HG03039 (cell line): Measurements from ENCODE around the gene CLK2.

Experiments
- ATAC-seq: cut with Tn5 transposase; IDR thresholded peaks from one replicate; pipeline ENCODE4 v1.9.1; 2021; ENCODE audit warnings: mild to moderate bottlenecking, moderate library complexity; ENCODE audit not compliant: unreplicated experiment

CLK2 gene

DNA sequence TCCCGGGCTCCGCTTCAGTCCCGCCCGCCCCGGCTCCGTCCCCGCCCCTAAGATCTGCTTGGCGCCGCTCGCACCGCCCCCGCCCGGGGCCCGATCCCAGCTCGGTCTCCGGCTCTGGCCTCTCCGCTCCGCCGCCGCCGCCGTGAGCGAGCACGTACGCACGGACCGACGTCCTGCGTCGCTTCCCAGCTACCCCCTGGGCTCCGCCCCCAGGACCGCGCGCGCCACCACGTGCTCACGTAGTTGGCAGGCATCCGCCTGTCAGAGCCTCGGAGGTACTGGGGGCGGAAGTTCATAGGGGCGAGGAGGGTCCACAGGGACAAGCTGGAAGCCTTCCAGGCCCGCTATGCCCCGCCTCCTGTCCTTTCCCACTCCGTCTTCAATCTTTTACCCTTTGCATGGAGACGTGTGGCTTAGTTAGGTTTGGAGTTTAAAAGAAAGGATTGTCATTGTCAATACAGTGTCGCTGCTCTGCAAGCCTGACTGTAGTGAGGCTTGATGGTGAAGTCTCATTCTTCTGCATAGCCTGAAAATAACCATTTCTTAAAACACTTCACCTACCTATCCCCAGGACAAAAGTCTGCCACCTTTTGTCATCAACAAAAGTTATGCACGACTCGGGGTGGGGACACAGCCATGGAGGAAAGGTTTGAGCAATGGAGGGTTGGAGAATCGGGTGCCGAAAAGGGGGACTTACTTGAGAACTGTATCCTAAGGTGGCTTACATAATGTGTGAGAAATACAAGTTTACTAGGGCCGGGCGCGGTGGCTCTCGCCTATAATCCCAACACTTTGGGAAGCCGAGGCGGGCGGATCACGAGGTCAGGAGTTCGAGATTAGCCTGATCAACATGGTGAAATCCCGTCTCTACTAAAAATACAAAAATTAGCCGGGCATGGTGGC is at the start of gene CLK2:
CLK2 (minus strand) TSS at position 162 of the 903 bp plus-strand sequence. CDS start 2,527 bp downstream, outside the sequence.
- peak; percentile 69 for ATAC-seq

DNA sequence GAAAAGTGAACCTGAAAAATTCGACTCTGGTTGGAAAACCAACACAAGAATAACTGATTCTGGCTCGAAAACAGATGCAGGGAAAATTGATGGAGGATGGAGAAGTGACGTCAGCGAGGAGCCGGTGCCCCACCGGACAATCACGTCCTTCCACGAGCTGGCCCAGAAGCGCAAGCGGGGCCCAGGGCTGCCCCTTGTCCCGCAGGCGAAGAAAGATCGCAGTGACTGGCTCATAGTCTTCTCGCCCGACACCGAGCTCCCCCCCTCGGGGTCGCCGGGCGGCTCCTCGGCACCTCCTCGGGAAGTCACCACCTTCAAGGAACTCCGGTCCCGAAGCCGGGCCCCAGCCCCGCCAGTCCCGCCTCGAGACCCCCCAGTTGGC is 49.3 kb upstream of the CLK2 start:
- no peak for ATAC-seq

DNA sequence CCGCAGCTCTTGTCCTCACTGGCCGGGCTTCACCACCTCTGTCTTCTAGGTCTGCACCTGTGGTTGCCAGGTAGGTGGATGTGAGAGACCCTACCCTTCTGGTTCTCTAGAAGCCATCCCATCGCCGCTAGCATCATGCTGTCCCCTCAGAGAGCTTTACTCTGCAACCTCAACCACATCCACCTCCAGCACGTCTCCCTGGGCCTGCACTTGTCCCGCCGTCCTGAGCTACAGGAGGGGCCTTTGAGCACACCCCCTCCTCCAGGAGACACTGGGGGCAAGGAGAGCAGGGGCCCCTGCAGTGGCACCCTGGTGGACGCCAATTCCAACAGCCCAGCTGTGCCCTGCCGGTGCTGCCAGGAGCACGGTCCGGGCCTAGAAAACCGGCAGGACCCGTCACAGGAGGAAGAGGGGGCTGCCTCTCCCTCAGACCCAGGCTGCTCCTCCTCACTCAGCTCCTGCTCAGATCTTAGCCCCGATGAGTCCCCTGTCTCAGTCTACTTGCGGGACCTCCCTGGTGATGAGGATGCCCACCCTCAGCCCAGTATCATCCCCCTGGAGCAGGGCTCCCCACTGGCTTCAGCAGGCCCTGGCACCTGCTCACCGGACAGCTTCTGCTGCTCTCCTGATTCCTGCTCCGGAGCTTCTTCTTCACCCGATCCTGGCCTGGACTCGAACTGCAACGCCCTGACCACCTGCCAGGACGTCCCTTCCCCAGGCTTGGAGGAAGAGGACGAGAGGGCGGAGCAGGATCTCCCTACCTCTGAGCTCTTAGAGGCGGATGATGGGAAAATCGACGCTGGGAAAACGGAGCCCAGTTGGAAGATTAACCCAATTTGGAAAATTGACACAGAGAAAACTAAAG is 48.6 kb upstream of the CLK2 start:
- no peak for ATAC-seq

DNA sequence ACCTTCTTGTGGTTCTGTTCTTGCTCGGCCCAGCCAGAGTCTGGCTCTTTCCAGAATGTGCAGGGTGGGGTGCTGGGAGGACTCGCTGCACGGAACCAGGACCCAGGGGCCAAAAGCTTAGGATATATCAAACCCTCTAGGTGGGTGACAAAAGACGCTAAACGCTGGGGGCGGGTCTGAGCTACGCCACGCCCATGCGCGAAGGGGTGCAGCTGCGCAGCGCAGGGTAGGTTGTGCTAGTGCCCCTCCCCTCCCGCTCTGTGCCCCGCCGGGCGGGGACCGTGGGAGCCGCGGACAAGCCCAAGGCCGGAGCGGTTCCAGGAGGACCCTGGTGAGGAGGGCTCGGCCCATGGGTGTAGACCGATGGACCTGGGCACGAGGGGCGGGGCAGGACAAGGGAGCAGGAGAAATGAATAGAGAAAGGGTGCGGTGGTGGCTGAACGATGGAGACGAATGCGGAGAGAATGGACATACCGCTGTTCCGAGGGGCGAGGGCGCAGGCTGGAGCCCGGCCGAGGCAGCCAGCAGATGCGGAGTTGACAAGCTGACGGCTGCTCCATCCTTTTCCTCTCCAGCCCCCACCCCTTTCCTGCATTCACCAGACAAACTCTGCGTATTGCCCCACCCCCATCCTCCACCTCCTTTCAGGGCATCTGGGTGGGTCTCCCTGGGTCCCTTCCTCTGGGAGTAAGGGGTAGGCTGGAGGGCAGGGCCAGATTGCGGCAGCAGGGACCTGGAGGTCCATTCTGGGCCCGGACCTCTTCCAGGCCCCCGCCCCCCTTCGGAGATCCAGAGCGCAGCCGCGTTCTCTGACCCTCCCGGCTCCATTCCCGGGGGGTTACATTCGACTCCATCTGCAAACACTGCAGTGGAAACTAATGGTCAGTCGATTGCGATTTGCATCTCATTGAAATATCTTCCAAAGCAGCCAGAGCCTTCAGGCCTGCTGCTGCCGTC is 47.6 kb upstream of the CLK2 start, which contains the start of gene RUSC1:
RUSC1 (plus strand) TSS at position 234 of the 957 bp plus-strand sequence. CDS start 880 bp downstream, outside the sequence.
- no peak for ATAC-seq

DNA sequence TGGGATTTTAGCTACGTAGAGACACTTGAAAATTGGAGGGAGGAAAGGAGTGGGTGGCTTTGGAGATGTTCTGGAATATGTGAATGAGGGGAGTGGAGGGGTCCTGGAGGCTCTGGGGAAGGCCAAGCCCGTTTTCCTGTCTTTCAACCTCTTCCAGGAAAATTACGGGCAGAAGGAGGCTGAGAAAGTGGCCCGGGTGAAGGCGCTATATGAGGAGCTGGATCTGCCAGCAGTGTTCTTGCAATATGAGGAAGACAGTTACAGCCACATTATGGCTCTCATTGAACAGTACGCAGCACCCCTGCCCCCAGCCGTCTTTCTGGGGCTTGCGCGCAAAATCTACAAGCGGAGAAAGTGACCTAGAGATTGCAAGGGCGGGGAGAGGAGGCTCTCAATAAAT is 46.9 kb upstream of the CLK2 start:
- no peak for ATAC-seq

DNA sequence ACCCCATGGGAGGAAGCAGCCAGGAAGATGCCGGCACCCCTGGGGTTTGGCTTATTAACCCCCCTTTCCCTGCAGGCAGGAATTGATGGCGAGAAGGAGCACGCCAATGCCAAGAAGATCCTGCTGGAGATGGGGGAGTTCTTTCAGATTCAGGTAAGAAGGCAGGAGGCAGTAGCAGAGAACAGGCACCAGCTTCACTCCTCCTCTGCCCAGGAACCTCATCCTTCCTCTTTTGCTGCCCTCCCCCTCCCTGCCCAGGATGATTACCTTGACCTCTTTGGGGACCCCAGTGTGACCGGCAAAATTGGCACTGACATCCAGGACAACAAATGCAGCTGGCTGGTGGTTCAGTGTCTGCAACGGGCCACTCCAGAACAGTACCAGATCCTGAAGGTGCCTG is 46.2 kb upstream of the CLK2 start:
- ATAC-seq: no peak

DNA sequence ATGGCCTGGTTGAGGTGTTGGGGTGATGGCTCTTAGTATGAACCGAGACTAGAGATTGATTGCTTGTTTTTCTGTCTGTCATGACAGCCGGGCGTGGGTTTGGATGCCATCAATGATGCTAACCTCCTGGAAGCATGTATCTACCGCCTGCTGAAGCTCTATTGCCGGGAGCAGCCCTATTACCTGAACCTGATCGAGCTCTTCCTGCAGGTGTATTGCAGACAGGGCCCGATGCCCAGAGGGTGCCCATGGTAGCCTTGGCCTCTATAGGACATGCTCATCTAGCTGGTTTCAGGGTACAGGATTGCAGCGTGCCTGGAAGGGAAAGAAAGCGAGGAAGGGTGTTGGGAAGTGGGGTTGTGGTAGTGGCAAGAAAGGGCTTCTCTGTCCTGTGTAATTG is 44.8 kb upstream of the CLK2 start:
- ATAC-seq: no peak

DNA sequence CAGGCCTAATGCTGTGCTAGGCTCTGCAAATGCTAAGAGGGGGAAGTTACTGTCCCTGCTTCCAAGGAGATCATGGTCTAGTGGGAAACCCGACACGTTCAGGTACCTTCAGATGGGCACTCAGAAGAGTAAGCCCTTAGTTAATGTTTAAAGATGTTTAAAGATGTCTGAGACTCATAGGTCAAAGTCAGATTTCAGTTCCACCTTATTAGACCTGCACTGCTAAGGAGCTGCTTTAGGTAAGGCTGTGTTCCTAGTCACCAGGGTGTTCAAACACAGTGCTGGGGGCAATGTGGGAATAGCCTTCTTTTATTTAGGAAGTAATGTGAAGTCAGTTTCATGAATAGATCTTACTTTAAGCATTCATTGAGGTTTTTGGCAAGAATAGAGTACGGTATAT is 43.6 kb upstream of the CLK2 start:
- ATAC-seq: no peak

DNA sequence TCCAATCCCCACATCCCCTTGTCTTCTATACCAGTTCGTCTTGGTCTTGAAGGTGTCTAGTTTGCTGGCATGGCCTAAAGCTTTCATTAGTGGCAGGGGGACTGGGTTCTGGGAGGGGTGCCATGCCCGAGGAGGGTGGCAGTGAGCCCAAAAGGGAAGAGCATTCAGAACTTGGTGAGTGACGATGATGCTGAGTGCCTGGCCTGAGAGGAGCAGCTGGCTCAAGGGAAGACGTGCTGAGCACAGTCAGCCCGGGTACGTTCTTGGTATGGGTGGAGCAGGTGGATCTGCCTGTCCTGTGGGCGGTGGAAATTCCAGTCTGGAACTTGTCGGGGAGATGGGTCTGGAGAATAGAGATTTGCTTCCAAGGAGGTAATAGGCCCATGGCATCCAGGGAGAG is 40.0 kb upstream of the CLK2 start:
- ATAC-seq: no peak

DNA sequence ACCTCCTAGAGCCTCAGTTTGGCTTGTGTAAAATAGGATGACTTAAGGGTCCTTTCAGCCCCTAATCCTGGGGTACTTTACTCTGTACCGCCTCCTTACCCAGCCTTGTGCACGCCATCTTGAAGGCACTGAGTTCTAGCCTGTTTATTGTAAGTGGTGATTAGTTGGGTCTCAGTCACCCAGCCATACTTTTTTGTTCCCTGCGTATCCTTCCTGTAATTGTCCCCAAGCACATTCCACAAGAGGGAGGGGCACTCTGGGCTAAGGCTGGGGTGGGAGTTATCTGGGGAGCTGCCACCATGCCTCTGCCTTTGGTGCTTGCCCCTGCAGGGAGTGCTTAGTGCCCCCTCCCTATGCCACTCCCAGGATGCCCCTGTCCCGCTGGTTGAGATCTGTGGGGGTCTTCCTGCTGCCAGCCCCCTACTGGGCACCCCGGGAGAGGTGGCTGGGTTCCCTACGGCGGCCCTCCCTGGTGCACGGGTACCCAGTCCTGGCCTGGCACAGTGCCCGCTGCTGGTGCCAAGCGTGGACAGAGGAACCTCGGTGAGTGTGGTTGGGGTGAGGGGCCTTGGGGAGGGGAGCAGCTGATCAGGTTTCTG is 36.2 kb upstream of the CLK2 start:
- no peak for ATAC-seq

DNA sequence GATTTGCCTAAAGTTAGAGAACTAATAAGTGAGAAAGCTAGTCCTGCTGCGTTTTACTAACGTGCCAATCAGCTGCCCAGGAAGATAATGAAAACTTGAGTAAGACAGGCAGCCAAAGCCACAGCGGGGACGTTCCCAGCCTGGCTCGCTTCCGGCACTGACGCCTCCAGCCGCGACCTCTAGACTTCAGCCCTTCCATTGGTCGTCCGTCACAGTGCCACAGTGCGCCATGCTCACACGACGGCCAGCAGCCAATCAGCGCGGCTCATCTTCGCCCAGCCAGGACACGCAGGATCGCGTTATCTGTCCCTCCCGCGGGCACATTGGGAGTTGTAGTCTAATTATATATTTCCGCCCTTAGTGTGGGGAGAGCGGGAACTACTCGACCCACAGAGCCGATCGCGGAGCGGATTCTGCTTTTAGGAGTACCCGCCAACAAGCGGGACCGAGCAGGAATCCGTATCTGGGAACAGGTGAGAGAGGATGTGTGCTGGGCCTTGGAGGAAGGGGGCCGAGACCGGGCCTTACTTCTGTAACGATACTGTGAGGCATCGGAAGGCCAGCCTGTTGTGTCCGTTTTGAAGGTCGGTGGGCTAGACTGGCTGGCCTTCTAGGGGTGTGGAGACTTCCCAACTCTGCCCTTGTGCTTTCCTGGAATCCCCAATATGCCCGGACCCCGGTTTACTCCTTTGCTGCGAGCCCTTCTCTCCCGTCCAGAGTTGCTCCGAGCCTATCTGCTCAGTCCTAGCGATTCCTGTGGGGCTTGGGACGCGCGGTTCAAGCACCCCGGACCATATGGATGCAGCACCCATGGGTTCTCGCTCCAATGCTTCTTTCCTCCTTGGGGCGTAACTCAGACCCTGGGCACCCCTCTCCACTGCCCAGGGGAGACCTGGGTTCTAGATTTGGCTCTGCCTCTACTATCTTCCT is 35.5 kb upstream of the CLK2 start, which contains the start of gene FDPS:
FDPS (plus strand) TSS at position 374 of the 930 bp plus-strand sequence. CDS start 924 bp downstream, outside the sequence.
- ATAC-seq: peak; percentile 92

DNA sequence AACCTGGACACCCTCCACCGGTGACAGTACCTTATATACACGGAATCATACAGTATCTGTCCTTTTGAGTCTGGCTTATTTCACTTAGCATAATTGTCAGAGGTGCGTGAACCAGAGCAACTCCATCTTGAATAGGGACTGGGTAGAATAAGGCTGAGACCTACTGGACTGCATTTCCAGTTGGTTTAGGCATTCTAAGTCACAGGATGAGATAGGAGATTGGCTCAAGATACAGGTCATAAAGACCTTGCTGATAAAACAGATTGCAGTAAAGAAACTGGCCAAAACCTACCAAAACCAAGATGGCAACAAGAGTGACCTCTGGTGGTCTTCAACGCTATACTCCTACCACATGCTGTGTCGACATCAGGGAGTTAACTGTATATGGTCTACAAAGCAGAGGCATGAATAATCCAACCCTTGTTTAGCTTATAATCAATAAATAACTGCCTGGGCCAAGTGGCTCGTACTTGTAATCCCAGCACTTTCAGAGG is 34.0 kb upstream of the CLK2 start:
- no peak for ATAC-seq

DNA sequence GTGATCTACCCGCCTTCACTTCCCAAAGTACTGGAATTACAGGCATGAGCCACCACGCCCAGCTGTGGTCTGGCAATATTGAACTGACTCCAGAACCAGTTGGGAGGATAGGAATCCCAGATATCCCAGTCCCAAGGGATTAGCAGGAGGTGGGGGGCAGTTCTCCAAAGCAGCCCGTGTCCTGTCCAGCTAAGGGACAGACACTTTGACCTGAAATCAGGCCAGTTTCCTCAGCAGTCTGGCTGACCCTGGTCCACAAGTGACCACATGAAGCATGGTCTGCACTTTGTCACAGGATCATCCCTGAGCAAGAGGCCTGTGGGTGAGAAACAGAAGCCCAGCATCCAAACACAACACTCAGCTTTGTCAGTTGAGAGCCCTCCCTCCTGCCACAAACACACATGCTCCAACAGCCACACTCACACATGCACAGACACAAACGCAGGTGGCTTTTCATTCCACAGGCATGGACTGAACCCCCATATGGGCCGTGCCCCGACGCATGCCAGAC is 32.6 kb upstream of the CLK2 start:
- no peak for ATAC-seq

DNA sequence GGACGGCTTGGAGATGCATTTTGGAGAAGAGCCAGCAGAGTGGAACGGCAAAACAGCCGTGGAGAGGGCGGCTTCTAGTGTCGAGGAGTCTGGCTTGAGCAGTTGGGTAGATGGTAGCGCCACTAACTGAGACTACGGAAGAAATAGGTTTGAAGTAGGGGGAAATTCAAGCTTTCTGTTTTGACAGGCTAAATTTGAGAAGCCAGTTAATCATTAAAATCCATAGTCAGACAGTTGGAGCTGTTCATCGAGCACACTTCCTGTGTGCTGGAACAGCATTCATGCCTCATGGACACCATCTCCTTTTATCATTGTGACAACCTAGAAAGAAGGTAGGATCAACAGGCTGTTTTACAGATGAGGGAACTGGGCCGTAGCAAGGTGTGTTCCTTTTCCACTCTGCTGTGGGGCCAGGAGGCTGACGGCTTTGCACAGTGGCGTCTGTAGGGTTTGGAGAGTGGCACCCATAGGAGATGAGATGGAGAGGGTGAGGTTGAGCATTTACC is 31.3 kb upstream of the CLK2 start:
- ATAC-seq: no peak

DNA sequence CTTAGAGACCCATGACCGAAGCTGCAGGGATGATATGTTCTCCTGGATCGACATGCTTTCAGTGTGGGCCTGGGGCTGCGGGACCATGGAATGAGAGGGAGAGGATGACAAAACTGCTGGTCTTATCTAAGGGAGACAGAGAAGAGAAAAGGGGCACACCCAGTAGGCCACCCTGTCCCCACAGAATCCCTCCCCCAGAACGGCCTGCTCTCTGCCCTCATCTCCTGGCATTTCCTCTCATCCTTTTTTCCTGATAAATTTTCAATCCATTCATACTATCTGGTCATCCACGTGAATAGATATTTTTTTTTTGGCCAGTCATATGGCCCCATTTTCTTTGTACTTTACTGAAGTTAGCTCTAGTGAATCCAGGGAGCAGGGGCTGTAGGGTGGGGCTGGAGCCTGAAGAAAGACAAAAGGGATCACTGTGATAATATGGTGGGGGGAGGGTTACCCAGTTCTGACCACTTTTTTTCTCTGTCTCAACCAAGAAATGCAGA is 28.1 kb upstream of the CLK2 start, which contains the start of gene PKLR:
PKLR (minus strand) TSS at position 97 of the 500 bp plus-strand sequence; CDS start at position 54, 43 bp downstream.
- no peak for ATAC-seq

DNA sequence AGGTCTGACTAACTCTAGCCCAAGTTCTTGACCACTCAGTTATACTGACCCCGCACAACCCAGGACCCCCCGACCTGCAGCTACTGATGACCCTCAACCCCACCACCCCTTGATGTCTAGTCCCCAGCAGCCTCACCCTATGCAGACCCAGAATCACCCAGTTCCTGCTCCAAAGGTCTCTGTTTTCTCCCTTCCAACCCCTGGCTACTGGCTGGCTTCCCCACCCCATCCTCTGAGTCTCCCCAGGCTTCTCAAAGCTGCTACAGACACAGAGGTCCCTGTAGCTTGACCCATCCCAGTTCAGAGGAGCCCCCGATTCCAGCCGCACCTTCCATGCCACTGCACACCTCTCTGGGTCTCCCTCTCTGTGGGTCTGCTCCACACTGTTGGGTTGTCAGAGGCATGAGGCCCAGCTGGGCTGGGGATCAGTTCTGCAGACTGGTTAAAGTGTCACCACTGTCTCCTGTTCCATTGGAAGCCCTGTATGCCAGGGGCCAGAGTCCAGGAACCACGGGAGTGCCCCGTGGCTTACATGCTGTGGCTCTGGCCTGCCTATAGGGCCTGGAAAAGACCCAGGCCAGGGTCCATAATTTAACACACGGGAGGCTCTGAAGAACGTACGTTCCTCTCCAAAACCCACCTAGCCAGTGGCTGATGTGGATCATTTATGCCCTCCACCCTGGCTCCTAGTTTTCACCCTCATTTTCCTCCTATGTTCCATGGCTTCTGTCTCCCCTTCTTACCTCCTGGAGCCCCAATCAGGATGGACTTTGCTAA is 27.4 kb upstream of the CLK2 start:
- no peak for ATAC-seq

DNA sequence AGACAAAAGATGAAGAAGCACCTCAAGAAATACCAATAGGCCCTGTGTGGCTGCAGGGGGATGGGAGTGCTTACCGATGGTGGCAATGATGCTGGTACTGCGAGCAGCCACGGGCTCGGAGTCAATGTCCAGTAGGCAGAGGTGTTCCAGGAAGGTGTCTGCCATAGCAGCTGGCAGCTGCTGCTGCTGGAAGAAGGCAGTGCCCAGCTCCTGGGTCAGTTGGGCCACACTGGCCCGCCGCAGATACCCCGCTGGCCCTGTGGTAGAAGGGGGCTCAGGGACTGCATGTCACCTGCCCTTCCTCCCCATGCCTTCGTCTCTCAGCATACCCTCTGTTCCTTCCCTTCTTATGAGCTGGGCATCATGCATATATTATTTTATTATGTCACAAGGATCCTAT is 26.7 kb upstream of the CLK2 start:
- ATAC-seq: no peak
